DMS79 (cell line): Measurements from ENCODE around the gene PIAS4.

Source experiments
- DNase-seq: peaks from one replicate; lab custom pipeline; 2025; lab: John Stamatoyannopoulos, UW

The PIAS4 gene

GRCh38 chr19:4042731-4043082 is 35.2 kb downstream of the PIAS4 start:
- no peak for DNase-seq

- no peak for DNase-seq
Observed at GRCh38 chr19:4043401-4043800, 35.9 kb downstream of the PIAS4 start.

GRCh38 chr19:4043966-4044715 is 36.6 kb downstream of the PIAS4 start:
- no peak for DNase-seq

GRCh38 chr19:4044990-4045465 is 37.5 kb downstream of the PIAS4 start:
- DNase-seq, result no peak

- DNase-seq, result no peak
Observed at GRCh38 chr19:4045597-4046361, 38.2 kb downstream of the PIAS4 start.

GRCh38 chr19:4046362-4046691 is 38.8 kb downstream of the PIAS4 start:
- no peak for DNase-seq

GRCh38 chr19:4046946-4047683 is 39.6 kb downstream of the PIAS4 start:
- no peak for DNase-seq

GRCh38 chr19:4049432-4049831 is 41.9 kb downstream of the PIAS4 start:
- DNase-seq, result no peak

GRCh38 chr19:4051175-4052101 is 43.9 kb downstream of the PIAS4 start:
- no peak for DNase-seq

- no peak for DNase-seq
Observed at GRCh38 chr19:4052114-4052992, 44.8 kb downstream of the PIAS4 start.

GRCh38 chr19:4052993-4053422 is 45.5 kb downstream of the PIAS4 start:
- no peak for DNase-seq

GRCh38 chr19:4053423-4054324 is 46.1 kb downstream of the PIAS4 start:
- DNase-seq, result no peak

GRCh38 chr19:4054441-4055208 is 47.1 kb downstream of the PIAS4 start:
- DNase-seq, result no peak

GRCh38 chr19:4055209-4055552 is 47.6 kb downstream of the PIAS4 start:
- DNase-seq, result no peak

- no peak for DNase-seq
Observed at GRCh38 chr19:4057931-4058692, 50.6 kb downstream of the PIAS4 start.

- DNase-seq, result no peak
Observed at GRCh38 chr19:4058693-4059452, 51.3 kb downstream of the PIAS4 start.

GRCh38 chr19:4059453-4059871 is 51.9 kb downstream of the PIAS4 start:
- DNase-seq, result no peak
